ENCODE data around the gene COBL.

COBL gene

GRCh38 chr7:51316666-51317581 lies at the start of gene COBL:
Gene COBL (minus strand): TSS chr7:51316809. CDS start chr7:51316633, 176 bp downstream.
- DNase-seq (ENCODE audit: low read depth): no peak

- no peak for DNase-seq (ENCODE audit: low read depth)
Observed at GRCh38 chr7:51366172-51366728, 49.6 kb upstream of the COBL start.

- no peak for DNase-seq (ENCODE audit: low read depth)
Observed at GRCh38 chr7:51357821-51358220, 41.2 kb upstream of the COBL start.

- no peak for DNase-seq (ENCODE audit: low read depth)
Observed at GRCh38 chr7:51356849-51357516, 40.4 kb upstream of the COBL start.

- no peak for DNase-seq (ENCODE audit: low read depth)
Observed at GRCh38 chr7:51354897-51355296, 38.3 kb upstream of the COBL start.

GRCh38 chr7:51354434-51354833 lies 37.8 kb upstream of the COBL start:
- no peak for DNase-seq (ENCODE audit: low read depth)

GRCh38 chr7:51352174-51353100 lies 35.8 kb upstream of the COBL start:
- no peak for DNase-seq (ENCODE audit: low read depth)

- DNase-seq (ENCODE audit: low read depth): no peak
Observed at GRCh38 chr7:51351661-51352060, 35.1 kb upstream of the COBL start.

- no peak for DNase-seq (ENCODE audit: low read depth)
Observed at GRCh38 chr7:51350546-51350896, 33.9 kb upstream of the COBL start.

GRCh38 chr7:51349820-51350545 lies 33.4 kb upstream of the COBL start:
- DNase-seq (ENCODE audit: low read depth): no peak

- DNase-seq (ENCODE audit: low read depth): no peak
Observed at GRCh38 chr7:51346126-51346525, 29.5 kb upstream of the COBL start.

- DNase-seq (ENCODE audit: low read depth): no peak
Observed at GRCh38 chr7:51344406-51345138, 28.0 kb upstream of the COBL start.

- DNase-seq (ENCODE audit: low read depth): no peak
Observed at GRCh38 chr7:51340936-51341335, 24.3 kb upstream of the COBL start.

- DNase-seq (ENCODE audit: low read depth): no peak
Observed at GRCh38 chr7:51340029-51340838, 23.6 kb upstream of the COBL start.

GRCh38 chr7:51335057-51335456 lies 18.4 kb upstream of the COBL start:
- DNase-seq (ENCODE audit: low read depth): no peak

- DNase-seq (ENCODE audit: low read depth): no peak
Observed at GRCh38 chr7:51329696-51330263, 13.2 kb upstream of the COBL start.

GRCh38 chr7:51328351-51328801 lies 11.8 kb upstream of the COBL start:
- no peak for DNase-seq (ENCODE audit: low read depth)

- DNase-seq (ENCODE audit: low read depth): no peak
Observed at GRCh38 chr7:51327287-51327717, 10.7 kb upstream of the COBL start.

- DNase-seq (ENCODE audit: low read depth): no peak
Observed at GRCh38 chr7:51326656-51327286, 10.2 kb upstream of the COBL start.

All from activated T-cell treated with anti-CD3 and anti-CD28 coated beads for 48 hours (primary cell).